AG09309 (cell line): ENCODE measurements around the gene MAP6.

Source experiments
- DNase-seq: peaks from one replicate; pipeline ENCODE4 v3.0.0-alpha.2; 2010; ENCODE audit warnings: low read depth
- H3K4me3 ChIP-seq: 2 replicates; pipeline ENCODE4 v1.5.1; 2011; ENCODE audit warnings: mild to moderate bottlenecking, low read depth, low read length, moderate library complexity; ENCODE audit not compliant: control insufficient read depth
- TF ChIP-seq, protein P1 (sequence below): IDR thresholded peaks from 2 replicates; pipeline ENCODE4 v1.5.1; 2011; ENCODE audit warnings: mild to moderate bottlenecking, low read depth, low read length, inconsistent platforms; ENCODE audit not compliant: insufficient read depth, control insufficient read depth; ENCODE audit errors: missing control alignments

Gene MAP6

DNA sequence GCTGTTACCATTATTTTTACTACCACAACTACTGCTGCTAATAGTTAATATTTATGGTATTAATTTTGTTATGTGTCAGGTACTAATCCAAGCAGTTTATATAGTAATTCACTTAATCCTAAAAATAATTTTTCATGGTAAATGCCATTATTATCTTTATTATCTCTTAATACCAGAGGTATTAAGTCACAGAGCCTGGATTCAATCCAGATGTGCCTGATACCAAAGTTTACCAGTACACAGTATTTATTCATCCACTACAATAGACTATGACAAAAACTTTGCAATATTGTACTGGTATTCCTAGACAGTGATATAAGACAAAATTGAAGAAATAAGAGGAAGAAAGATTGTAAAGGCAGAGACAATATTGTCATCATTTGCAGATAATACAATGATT lies 24.5 kb downstream of the MAP6 start:
- H3K4me3 ChIP-seq = no peak overlapping the region
- no peak for DNase-seq
- TF ChIP-seq, protein P1, sequence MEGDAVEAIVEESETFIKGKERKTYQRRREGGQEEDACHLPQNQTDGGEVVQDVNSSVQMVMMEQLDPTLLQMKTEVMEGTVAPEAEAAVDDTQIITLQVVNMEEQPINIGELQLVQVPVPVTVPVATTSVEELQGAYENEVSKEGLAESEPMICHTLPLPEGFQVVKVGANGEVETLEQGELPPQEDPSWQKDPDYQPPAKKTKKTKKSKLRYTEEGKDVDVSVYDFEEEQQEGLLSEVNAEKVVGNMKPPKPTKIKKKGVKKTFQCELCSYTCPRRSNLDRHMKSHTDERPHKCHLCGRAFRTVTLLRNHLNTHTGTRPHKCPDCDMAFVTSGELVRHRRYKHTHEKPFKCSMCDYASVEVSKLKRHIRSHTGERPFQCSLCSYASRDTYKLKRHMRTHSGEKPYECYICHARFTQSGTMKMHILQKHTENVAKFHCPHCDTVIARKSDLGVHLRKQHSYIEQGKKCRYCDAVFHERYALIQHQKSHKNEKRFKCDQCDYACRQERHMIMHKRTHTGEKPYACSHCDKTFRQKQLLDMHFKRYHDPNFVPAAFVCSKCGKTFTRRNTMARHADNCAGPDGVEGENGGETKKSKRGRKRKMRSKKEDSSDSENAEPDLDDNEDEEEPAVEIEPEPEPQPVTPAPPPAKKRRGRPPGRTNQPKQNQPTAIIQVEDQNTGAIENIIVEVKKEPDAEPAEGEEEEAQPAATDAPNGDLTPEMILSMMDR = no peak

DNA sequence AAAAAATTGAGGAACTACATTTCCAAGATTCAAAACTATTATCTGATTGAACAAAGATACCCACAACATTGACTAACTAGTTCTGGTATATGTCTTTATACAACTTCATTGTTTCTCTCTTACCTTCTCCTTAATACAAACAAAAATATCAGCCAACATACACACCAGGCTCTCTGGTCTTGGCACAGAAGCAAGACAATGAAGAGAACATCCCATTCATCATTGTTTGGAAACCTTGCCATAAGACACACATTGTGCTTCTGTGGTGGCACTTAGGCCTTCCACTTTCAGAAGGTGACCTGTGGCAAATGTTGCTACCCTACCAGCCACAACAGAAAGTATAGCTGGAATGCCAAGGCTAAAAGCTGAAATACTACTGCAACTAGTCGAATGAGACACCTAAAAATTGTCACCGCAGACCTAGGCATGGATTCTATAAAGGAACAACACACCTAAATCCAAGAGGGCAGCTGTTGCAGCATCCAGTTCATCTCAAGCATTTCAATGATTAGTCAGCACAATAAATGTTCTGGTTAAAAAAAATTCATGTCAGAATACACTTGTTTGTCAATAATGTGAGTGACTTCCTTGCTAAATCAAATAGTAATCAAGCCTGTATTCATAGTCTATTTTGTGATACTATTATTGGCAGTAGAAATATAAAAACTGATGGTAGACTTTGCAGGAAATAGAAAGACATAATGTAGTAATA lies 26.3 kb downstream of the MAP6 start:
- no peak overlapping the region for H3K4me3 ChIP-seq
- TF ChIP-seq, protein P1 = no peak
- no peak for DNase-seq

DNA sequence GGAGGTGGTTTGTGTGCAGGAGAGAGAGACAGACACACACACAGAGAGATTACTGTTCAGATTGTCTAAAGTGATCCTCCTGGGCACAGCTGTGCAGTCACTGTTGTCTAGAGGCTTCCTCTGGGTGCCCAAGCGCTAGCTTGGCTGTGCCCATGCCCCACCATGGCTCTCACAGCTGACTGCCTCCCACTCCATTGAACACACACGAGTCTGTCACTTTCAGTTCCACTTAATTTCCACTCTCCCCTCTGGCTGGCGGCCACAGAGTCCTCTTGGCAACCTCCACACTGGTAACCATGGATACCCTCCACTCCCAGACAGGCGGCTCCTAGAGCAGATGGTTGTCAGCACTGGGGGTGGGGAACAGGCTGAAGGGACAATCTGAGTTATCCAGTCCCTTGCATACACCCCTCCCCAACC lies 29.1 kb downstream of the MAP6 start:
- no peak for DNase-seq
- TF ChIP-seq, protein P1 = no peak
- H3K4me3 ChIP-seq = no peak overlapping the region

DNA sequence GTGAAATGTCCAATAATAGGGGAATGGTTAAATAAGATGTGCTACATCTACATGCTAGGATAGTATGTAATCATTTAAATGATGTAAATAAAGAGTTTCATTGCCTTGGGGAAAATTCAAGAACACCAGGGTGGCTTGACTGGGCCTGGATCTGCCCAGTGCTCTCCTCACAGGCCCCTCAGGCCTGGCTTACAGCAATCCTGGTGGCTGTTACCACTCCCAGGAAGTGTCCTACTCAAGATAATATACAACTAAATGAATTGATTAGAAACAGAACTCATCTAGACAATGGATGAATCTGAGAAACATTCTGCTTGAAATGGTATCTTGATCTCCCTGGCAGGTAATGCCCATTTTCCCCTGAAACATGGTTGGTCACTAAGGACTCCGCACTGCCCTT lies 30.8 kb downstream of the MAP6 start:
- no peak for DNase-seq
- H3K4me3 ChIP-seq = no peak overlapping the region
- TF ChIP-seq, protein P1 = no peak

DNA sequence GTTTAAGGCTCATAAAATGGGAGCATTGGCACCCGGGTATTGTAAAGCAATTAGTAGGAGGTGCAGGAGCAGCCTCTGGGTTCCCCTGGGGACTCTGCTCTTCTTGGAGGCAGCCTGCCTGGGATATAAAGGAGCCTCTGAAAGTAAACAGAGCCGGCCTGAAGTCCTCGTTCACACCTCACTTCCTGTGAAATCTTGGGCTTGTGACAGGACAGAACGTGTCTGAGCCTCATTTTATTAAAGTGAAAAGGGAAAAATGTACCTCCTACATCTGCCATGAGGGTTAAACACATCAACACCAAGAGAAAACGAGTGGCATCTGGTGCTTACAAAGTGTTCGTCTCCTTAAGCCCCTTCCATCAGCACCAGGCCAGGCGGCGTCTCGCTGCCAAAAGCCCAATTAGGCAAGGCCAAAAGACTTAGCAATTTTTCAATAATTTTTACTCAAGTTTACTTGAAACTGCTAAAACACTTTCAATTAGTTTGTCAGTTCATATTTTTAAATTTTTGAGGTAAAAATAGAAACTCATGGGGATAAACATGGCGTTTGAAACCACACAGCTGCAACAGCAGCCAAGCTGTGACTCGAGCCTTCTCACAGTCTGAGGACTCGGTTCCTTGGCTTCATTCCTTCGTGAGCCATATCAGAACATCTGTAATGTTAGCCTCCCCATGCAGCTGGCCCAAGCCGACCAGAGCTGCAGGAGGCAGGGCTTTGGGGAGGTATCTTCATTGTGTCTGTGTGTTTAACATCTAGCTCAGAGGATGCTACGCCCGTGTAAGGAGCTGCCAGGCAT lies 33.6 kb downstream of the MAP6 start:
- no peak for DNase-seq
- TF ChIP-seq, protein P1 = no peak
- H3K4me3 ChIP-seq = no peak overlapping the region

DNA sequence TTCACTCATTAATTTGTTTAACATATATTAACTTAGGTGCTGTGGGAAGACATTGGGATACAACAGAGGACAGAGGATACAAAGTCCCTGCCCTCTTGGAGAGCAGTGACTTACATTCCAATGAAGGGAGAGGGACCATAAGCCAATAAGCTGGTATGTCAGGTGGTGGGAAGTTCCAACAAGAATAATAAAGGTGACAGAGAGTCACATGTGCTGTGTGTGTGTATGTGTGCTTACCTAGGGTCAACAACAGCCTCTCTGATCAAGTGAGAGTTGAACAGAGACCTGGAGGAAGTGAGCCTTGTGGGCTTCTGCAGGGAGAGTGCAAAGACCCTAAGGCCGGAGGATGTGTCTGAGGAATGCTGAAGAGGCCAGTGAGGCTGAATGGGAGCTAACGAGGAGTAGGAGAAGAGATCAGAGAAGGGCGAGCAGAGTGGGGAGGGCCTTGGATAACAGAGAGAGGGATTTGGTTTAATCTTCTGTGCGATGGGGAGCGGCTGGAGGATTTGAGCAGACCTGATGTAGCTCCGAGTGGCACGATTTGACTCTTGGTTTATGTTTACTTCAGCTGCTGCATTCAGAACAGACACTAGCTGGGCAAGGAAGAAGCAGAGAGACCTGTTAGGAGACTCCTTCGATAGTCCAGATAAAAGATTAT lies 35.3 kb downstream of the MAP6 start:
- no peak for DNase-seq
- TF ChIP-seq, protein P1 = no peak
- no peak overlapping the region for H3K4me3 ChIP-seq
